Endometrium (tissue), 2 donors: ENCODE data around the gene RYK.

Source experiments
- FAIRE-seq: peaks from 2 replicates; lab custom pipeline; 2012; peaks lifted over from hg19 to GRCh38; lab: Jason Lieb, UNC
- donor health status: control.
- donor health status: control.

RYK gene

GRCh38 chr3:134148534-134148933 is 102.1 kb downstream of the RYK start:
- no peak for FAIRE-seq

GRCh38 chr3:134147411-134147810 is 103.2 kb downstream of the RYK start:
- no peak for FAIRE-seq

- FAIRE-seq = no peak
Measured at GRCh38 chr3:134146666-134147065, 104.0 kb downstream of the RYK start.

GRCh38 chr3:134145183-134145582 is 105.5 kb downstream of the RYK start:
- no peak for FAIRE-seq

DNA sequence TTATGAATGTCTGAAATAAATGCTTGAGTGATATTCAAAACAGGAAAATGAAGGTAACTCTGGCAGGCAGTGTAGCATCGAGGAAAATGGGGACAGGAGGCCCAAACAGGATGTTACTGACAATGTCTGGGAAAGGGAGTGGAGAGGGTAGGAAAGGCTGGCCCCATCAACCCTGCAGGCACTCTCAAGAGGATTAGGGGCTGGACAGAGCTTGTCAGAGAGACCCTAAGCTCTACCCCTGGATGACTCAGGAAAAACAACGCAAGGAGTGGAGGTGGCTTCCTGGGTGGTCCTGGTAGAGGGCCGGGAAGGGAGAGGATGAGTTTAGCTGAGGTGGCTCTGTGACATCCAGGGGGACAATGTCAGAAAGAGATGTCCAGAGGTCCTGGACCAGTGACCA is 106.0 kb downstream of the RYK start:
- no peak for FAIRE-seq

DNA sequence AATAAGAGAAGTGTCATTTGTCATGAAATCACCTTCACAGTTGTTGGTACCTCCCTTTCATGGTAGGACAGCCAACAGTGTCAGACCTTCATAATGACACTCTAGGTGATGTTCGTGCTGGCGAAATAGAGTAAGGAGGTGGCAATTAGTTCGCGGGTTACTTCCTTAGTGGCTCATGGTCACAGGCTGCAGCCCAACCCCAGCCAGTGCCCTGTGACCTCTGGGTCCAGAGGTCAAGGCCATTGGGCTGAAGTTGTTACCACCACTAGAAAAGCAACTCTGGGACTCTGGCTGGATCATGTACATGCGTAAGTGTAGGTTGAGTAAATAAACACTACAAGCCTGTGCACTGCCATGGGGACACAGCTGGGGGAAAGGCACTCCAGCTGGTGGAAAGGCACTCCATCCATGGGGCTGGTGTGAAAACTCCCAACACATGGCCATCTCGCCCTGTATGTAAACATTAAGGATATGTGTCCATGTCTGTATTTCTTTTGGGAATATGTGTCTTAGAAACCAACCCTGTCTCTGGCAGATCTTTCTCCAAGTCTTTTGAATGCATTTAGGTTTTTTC is 106.7 kb downstream of the RYK start:
- FAIRE-seq = no peak

- no peak for FAIRE-seq
Measured at GRCh38 chr3:134136604-134137003, 114.1 kb downstream of the RYK start.

DNA sequence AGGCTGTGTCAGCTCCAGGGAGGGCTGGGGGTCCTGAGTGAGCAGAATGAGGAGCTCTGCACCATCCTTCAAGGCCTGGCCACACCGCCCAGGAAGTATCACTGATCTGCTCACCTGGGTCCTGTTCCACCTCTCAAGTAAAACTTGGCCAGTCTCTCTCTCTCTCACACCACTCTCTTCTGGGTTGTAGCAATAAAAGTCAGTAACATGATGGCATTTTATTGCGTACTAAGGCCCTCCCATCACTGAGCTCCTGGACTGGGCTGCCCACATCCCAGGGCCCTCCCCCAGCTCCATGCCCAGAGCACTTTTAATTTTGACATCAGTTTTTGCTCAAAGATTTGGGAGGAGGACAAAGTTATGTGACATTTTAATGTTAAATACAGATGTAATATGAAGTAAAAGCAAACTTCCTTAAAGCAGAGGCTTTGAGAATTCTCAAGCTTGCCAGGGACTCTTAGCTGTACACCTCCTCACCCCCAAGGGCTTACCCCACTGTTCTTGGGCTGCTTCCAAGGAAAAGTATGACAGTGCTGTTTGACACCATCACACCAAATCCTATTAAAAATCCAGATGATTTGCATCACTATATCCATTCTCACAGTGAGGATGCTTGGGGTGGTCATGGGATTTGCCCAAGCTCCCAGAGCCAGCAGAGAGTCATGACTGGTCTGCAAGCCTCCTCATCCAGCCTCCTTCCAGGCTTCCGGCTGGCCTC is 115.8 kb downstream of the RYK start:
- no peak for FAIRE-seq

GRCh38 chr3:134134240-134134639 is 116.4 kb downstream of the RYK start:
- no peak for FAIRE-seq

GRCh38 chr3:134132961-134133360 is 117.7 kb downstream of the RYK start:
- FAIRE-seq = no peak

DNA sequence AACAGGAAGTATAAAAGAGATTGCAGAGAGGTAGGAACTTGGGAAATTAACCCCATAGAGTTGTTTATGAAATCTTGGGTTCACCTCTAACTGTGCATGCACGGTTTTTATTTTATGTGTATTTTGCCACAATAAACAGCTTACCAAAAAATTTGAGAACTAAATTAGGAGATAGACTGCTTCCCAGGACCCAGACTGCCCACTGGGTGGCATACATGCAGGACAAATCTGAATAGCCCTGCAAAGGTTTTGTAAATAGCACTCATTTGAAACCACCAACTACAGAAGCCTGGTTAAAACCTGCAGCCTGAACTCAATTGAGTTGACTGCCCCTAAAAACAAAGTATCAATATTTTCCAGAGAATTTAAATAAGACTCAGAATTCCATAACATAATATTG is 124.5 kb downstream of the RYK start:
- FAIRE-seq = no peak

GRCh38 chr3:134114726-134115125 is 135.9 kb downstream of the RYK start:
- FAIRE-seq = no peak

DNA sequence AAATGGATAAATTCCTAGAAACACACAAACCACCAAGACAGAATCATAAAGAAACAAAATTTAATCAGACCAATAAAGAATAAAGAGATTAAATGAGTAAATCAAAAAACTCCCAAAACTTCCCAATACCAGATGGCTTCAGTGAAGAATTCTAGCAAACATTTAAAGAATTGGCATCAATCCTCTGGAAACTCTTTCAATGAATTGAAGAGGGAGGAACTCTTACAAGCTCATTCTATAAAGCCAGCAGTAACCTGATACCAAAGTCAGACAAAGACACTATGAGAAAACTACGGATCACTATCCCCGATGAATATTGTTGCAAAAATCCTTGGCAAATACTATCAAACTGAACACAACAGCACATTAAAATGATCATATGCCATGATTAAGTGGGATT is 139.0 kb downstream of the RYK start:
- FAIRE-seq = no peak

GRCh38 chr3:134110963-134111362 is 139.7 kb downstream of the RYK start:
- no peak for FAIRE-seq
